ENCODE measurements around the gene COX4I2.

- TF ChIP-seq LEF1 (IDR thresholded peaks at IDR 0.05; ENCODE audit: borderline replicate concordance), result no peak
- TF ChIP-seq SP1 (IDR thresholded peaks at IDR 0.05), result no peak
- TF ChIP-seq FOXA1 (IDR thresholded peaks at IDR 0.05), result no peak
- no peak for TF ChIP-seq NFRKB (IDR thresholded peaks at IDR 0.05)
- no peak for TF ChIP-seq L3MBTL2 (conservative IDR thresholded peaks at IDR 0.05)
- no peak for TF ChIP-seq ARNT (IDR thresholded peaks at IDR 0.05)
- TF ChIP-seq TARDBP (IDR thresholded peaks at IDR 0.05), result no peak
- TF ChIP-seq ELF4 (IDR thresholded peaks at IDR 0.05), result no peak
- TF ChIP-seq HDGF (IDR thresholded peaks at IDR 0.05; ENCODE audit: borderline replicate concordance), result no peak
- TF ChIP-seq BHLHE40 (IDR thresholded peaks at IDR 0.05; ENCODE audit: borderline replicate concordance), result no peak
- TF ChIP-seq FOXK2 (IDR thresholded peaks at IDR 0.05), result no peak
- no peak for TF ChIP-seq FOXM1 (IDR thresholded peaks at IDR 0.05; ENCODE audit: borderline replicate concordance)
Observed at GRCh38 chr20:31640259-31640658, 2.5 kb downstream of the COX4I2 start.
